Glutamatergic neuron (in vitro differentiated cells): ENCODE measurements around the gene RIPPLY3. TPM values are rescaled to one million over a fixed set of nuclear protein-coding genes. Genes with fewer than 3 reads are reported as not detected.

Source experiments
- DNase-seq: peaks from one replicate; pipeline ENCODE4 v3.0.0; 2022
- H3K27ac Mint-ChIP-seq: one replicate; pipeline ENCODE4 v1.8.0; 2020; ENCODE audit warnings: mild to moderate bottlenecking, mixed read lengths, inconsistent platforms; ENCODE audit not compliant: unreplicated experiment
- H3K27me3 Mint-ChIP-seq: one replicate; pipeline ENCODE4 v1.8.0; 2020; ENCODE audit warnings: mild to moderate bottlenecking, moderate library complexity, mixed read lengths, inconsistent platforms; ENCODE audit not compliant: unreplicated experiment
- H3K36me3 Mint-ChIP-seq: one replicate; pipeline ENCODE4 v1.8.0; 2020; ENCODE audit warnings: mild to moderate bottlenecking, mixed read lengths, inconsistent platforms; ENCODE audit not compliant: unreplicated experiment
- H3K4me1 Mint-ChIP-seq: one replicate; pipeline ENCODE4 v1.8.0; 2020; ENCODE audit warnings: mild to moderate bottlenecking, low read depth, mixed read lengths, inconsistent platforms; ENCODE audit not compliant: unreplicated experiment
- H3K4me3 Mint-ChIP-seq: one replicate; pipeline ENCODE4 v1.8.0; 2020; ENCODE audit warnings: mild to moderate bottlenecking, mixed read lengths, inconsistent platforms; ENCODE audit not compliant: unreplicated experiment
- H3K9me3 Mint-ChIP-seq: one replicate; pipeline ENCODE4 v1.8.0; 2020; ENCODE audit warnings: mild to moderate bottlenecking, moderate library complexity, mixed read lengths, inconsistent platforms; ENCODE audit not compliant: unreplicated experiment
- CTCF ChIP-seq: fragments of 200-600 bp; sonication (generic); IDR thresholded peaks from one replicate; pipeline ENCODE4 v1.5.0; 2021; ENCODE audit not compliant: partially characterized antibody, unreplicated experiment
- total RNA-seq: library from RNA; stranded (reverse); fragmentation: NEBNext Ultra II Directional; extraction: Animal tissue kit (Norgen Biotek cat#: 25700); gene quantifications from one replicate; pipeline ENCODE4 v1.2.1, GENCODE V29; 2021; ENCODE audit not compliant: unreplicated experiment

Gene RIPPLY3
- total RNA-seq, 1 donor from 2014 or later: not detected

DNA sequence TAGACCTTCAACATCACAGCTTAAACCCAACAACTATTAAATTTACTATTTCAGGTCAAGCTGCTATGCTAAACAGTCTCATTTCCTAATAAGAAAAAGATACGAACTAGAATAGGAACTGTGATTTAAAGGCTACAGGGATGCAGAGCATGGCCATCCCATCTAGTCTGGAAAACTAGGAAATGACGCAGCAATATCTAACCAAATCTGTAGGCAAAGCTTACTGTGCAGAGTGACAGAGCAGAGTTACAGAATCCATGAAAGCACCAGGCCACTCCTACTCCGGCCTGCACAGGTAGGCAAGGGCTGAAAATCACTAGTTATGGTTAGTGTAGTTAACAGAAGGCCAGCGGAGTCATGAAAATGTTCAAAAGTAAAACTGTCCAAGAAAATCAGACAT lies 42.1 kb upstream of the RIPPLY3 start:
- H3K4me3 Mint-ChIP-seq: no peak overlapping the region
- peaks cover 5% of the 10 kb centered on the region for H3K36me3 Mint-ChIP-seq

DNA sequence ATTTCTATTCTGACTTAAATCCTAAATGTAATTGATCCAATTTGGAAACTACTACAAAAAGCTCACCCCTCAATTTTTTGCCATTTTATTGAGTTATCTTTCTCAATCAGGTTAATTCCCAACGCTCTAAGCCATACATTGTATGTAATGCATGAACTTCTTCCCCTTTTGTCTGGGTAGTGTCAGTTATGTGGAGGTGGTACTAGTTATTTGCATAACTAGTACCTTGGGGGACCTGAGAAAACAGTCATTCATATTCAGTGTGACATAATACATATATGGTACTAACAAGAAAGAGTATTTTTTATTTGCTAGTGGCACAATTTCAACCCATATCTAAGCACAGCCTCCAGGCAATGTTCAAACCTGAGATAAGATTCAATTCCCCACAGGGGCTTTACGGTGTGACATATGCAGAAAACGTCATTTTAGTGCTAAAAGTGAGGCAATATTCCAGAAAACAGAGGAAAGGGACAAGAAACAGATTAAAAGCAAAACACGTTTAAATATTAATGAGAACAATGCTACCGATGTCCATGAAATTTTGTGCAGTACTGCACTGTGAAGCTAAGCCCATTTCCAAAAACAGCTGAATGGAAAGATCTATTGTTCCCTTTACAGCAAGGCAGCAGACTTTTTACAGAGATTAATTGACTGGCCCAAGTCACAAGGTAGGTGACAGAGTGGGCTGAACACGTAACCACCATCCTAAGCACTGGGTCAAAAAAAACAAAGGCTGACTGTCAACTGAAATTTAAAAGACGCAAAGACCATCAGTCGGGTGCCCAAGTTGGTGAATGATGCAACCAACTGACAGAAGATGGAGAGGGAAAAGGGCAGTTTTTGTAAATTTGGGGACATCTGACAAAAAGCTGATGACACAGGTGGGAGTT lies 41.4 kb upstream of the RIPPLY3 start:
- Mint-ChIP-seq H3K4me3 (peak overlapping the region; percentile 94), H3K4me1 (peaks cover 12% of the 10 kb centered on the region), H3K36me3 (peaks cover 5% of the 10 kb centered on the region), H3K27me3 (peaks cover 8% of the 10 kb centered on the region), H3K9me3 (peaks cover 12% of the 10 kb centered on the region), H3K27ac (peak overlapping the region; percentile 84)
- TF ChIP-seq CTCF: no peak
- DNase-seq: no peak

More for the DNA sequence above, 42.1 kb upstream of the RIPPLY3 start:
- H3K4me1 Mint-ChIP-seq: peaks cover 12% of the 10 kb centered on the region
- peaks cover 12% of the 10 kb centered on the region for H3K9me3 Mint-ChIP-seq
- DNase-seq: no peak
- no peak for TF ChIP-seq CTCF
- no peak overlapping the region for H3K27ac Mint-ChIP-seq
- H3K27me3 Mint-ChIP-seq: peaks cover 8% of the 10 kb centered on the region

- peak overlapping the region; percentile 84 for H3K27ac Mint-ChIP-seq
Measured at GRCh38 chr21:36965720-36966065, 40.8 kb upstream of the RIPPLY3 start.

DNA sequence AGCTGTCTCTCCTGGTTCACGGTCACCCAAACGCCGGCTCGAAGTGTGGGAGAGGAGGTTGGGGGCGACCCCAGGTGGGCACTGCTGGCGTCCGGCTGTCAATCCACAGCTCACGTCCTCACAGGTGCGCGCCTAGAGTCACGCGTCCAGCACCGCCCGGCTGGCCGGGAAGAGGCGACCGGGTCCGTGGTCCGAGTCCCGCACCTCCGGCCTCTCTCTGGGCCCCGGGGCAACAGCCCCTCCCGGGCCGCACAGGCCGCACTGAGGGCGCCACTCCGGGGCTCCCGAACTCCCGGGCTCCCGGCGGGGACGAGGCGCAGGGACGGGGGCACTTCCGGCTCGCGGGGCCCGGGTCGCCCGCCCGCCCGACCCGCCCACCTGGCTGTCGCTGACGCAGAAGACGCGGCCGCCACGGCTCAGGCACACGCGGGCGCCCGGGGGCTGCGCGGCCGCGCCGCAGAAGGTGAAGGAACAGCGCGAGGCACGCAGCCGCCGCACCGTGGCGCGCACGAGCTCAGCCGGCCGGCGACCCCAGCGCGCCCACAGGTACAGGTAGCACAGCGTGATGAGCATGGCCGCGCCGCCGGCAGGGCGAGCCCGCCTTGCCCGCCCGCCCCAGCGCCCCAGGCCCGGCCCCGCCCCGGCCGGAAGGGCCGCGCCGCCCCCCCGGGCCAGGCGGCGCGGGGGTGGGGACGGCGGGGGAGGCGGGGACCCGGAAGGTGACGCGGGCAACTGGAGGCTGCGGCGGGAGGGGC lies 40.3 kb upstream of the RIPPLY3 start, which contains the start of gene HLCS:
TSS of gene HLCS (minus strand) at position 604 of the 755 bp plus-strand sequence. CDS start at position 573, 31 bp downstream.
- peak within 1 kb of the TSS; percentile 84 for H3K27ac Mint-ChIP-seq
- H3K9me3 Mint-ChIP-seq: peaks cover 12% of the 10 kb centered on the region
- peaks cover 5% of the 10 kb centered on the region for H3K27me3 Mint-ChIP-seq
- no peaks in the 10 kb centered on the region for H3K36me3 Mint-ChIP-seq
- peak; percentile 66 for DNase-seq
- no peak for TF ChIP-seq CTCF
- peaks cover 12% of the 10 kb centered on the region for H3K4me1 Mint-ChIP-seq
- peak within 1 kb of the TSS; percentile 94 for H3K4me3 Mint-ChIP-seq

More at GRCh38 chr21:36965720-36966065, 40.8 kb upstream of the RIPPLY3 start:
- Mint-ChIP-seq H3K4me3 (peak overlapping the region; percentile 94), H3K9me3 (peaks cover 12% of the 10 kb centered on the region), H3K27me3 (peaks cover 8% of the 10 kb centered on the region), H3K4me1 (peaks cover 12% of the 10 kb centered on the region), H3K36me3 (peaks cover 3% of the 10 kb centered on the region)
- no peak for DNase-seq
- TF ChIP-seq CTCF: no peak
